ENCODE data around the gene EXPH5.

GRCh38 chr11:108601150-108601549, 7.6 kb upstream of the EXPH5 start:
- no peak for TF ChIP-seq CTCF (IDR thresholded peaks at IDR 0.05)
- TF ChIP-seq EZH2 (IDR thresholded peaks at IDR 0.05; ENCODE audit: borderline replicate concordance, insufficient read depth, low read depth, low read length, poor library complexity, severe bottlenecking), result no peak
